Kidney (tissue), 14 donors: Measurements from ENCODE around the gene KRTAP13-4. TPM values are rescaled to one million over a fixed set of nuclear protein-coding genes. Genes with fewer than 3 reads are reported as not detected.

Experiments
- DNase-seq, 5 donors: peaks; one replicate each; pipeline ENCODE4 v3.0.0-alpha.2; 2013 to 2020
- FAIRE-seq: peaks from 2 replicates; lab custom pipeline; 2012; peaks lifted over from hg19 to GRCh38; lab: Jason Lieb, UNC
- H3K27ac ChIP-seq, 2 donors: one replicate each; pipeline ENCODE4 v1.7.0; 2013; ENCODE audit warnings: low read depth in 2 of 2, low read length in 2 of 2, inconsistent platforms in 1 of 2
- H3K27me3 ChIP-seq: one replicate; pipeline ENCODE4 v1.7.1; 2013; ENCODE audit warnings: low read length, inconsistent platforms; ENCODE audit not compliant: control insufficient read depth, insufficient read depth
- H3K36me3 ChIP-seq, 3 donors: one replicate each; pipeline versions ENCODE4 v1.7.0 to v1.7.1; 2013; ENCODE audit warnings: low read length in 3 of 3, control low read depth in 1 of 3, inconsistent platforms in 1 of 3; ENCODE audit not compliant: insufficient read depth in 3 of 3, control insufficient read depth in 2 of 3
- H3K4me1 ChIP-seq, 3 donors: one replicate each; pipeline versions ENCODE4 v1.7.0 to v1.7.1; 2013; ENCODE audit warnings: low read length in 3 of 3, inconsistent platforms in 1 of 3, low read depth in 1 of 3; ENCODE audit not compliant: control insufficient read depth in 2 of 3, insufficient read depth in 2 of 3
- H3K4me3 ChIP-seq, 3 donors: one replicate each; pipeline versions ENCODE4 v1.7.0 to v1.8.1; 2013; ENCODE audit warnings: low read length in 3 of 3, control low read depth in 1 of 3, inconsistent platforms in 1 of 3
- H3K9ac ChIP-seq, 3 donors: one replicate each; pipeline versions ENCODE4 v1.7.0 to v1.7.1; 2013; ENCODE audit warnings: low read length in 3 of 3, control low read depth in 1 of 3, inconsistent platforms in 1 of 3
- H3K9me3 ChIP-seq, 3 donors: one replicate each; pipeline versions ENCODE4 v1.7.0 to v1.7.1; 2013; ENCODE audit warnings: low read length in 3 of 3, control low read depth in 1 of 3, inconsistent platforms in 1 of 3; ENCODE audit not compliant: control insufficient read depth in 2 of 3, insufficient read depth in 1 of 3
- intact Hi-C: fragments of 100-400 bp; cut with DNase I; formaldehyde crosslinking; loops from one replicate; pipeline ENCODE4 v1.11.1; 2022
- polyA plus RNA-seq: library from polyadenylated mRNA; stranded (reverse); fragments of 350-450 nt; fragmentation: Illumina TruSeq; extraction: RNeasy Lipid Tissue Mini Kit (QIAGEN cat#74804); gene quantifications from one replicate; pipeline ENCODE4 v1.2.3, GENCODE V29; 2014; ENCODE audit warnings: low read depth, low replicate concordance; ENCODE audit not compliant: insufficient read depth
- total RNA-seq: library from RNA; stranded (reverse); fragmentation: NEBNext Ultra II Directional; extraction: Animal tissue kit (Norgen Biotek cat#: 25700); gene quantifications from one replicate; pipeline ENCODE4 v1.2.1, GENCODE V29; 2021
- TF ChIP-seq, protein P1 (sequence below): IDR thresholded peaks from 3 replicates; pipeline ENCODE4 v1.5.1; 2012; ENCODE audit warnings: mild to moderate bottlenecking, moderate library complexity, borderline replicate concordance; ENCODE audit not compliant: insufficient read depth; ENCODE audit errors: extremely low read depth
- donor health status: control.
- donor health status: control.
- donor health status: control.
- donor health status: control.
- donor health status: control.
- donor health status: DM: yes; HTN: yes; CAD: no.
- donor health status: Normal renal cell carcinoma (clear cell type).

The KRTAP13-4 gene
- total and polyA plus RNA-seq, 2 donors from 2014 or later = not detected

DNA sequence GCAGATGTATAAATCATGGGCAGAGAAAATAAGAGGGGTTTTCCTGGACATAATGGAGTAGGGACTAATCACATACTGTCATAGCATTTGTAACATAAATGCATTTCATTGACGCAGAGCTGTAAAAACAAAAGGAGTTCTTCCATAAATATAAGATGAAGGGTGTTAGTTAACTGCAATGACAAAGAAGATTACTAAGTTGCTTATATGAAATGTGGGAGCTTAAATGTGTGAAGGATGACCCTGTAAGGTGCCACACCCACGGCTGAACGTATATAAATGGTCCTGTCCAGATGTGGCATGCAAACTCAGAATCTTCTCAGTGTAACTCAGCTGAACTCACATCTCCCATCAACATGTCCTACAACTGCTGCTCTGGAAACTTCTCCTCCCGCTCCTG is 34.3 kb upstream of the KRTAP13-4 start, which contains the start of gene KRTAP13-1:
Gene KRTAP13-1 (plus strand): TSS at position 301 of the 400 bp plus-strand sequence. CDS start 56 bp downstream, at position 357.
- TF ChIP-seq, protein P1, sequence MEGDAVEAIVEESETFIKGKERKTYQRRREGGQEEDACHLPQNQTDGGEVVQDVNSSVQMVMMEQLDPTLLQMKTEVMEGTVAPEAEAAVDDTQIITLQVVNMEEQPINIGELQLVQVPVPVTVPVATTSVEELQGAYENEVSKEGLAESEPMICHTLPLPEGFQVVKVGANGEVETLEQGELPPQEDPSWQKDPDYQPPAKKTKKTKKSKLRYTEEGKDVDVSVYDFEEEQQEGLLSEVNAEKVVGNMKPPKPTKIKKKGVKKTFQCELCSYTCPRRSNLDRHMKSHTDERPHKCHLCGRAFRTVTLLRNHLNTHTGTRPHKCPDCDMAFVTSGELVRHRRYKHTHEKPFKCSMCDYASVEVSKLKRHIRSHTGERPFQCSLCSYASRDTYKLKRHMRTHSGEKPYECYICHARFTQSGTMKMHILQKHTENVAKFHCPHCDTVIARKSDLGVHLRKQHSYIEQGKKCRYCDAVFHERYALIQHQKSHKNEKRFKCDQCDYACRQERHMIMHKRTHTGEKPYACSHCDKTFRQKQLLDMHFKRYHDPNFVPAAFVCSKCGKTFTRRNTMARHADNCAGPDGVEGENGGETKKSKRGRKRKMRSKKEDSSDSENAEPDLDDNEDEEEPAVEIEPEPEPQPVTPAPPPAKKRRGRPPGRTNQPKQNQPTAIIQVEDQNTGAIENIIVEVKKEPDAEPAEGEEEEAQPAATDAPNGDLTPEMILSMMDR = no peak
- H3K36me3 ChIP-seq = no peaks in the 10 kb centered on the region
- no peak within 1 kb of the TSS for H3K9ac ChIP-seq
- no peaks in the 10 kb centered on the region for H3K4me1 ChIP-seq
- no peaks in the 10 kb centered on the region for H3K27me3 ChIP-seq
- no peak for FAIRE-seq
- no peak for DNase-seq
- H3K9me3 ChIP-seq = peaks cover 0 to under 1% (median 0%) of the 10 kb centered on the region in 3 donors
- intact Hi-C loops = no loop called here
- no peak within 1 kb of the TSS for H3K4me3 ChIP-seq
- no peak within 1 kb of the TSS for H3K27ac ChIP-seq

DNA sequence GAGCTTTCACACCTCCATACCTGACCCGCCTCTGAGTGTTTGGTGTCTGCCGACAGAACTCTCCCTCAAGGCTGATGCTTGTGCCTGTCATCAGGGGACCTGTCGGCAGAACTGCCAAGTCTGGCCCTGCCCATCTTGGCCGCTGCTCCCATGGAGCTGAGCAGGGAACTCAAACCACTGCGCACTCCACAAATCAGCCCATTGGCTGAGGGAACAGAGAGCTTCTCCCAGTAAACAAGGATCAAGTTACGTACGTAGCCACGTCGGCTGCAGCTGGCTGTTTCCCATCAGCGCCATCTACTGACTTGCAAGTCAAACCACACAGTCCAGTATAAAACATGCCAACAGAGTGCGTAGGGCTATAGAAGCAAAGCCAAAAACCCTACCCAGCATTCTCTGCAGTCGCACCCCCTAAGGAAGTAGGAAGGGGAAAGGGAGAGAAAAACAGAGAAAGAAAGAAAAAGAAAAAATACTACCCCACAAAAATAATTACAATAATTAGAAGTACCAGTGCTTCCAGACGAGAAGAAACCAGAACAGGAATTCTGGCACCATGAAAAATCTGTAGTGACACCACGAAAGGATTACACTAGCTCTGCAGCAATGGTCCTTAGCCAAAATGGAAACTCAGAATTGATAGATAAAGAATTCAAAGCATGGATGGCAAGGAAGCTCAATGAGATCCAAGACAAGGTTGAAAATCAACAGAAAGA is 21.1 kb upstream of the KRTAP13-4 start:
- Histone ChIP-seq H3K27me3 (no peaks in the 10 kb centered on the region), H3K4me1 (no peaks in the 10 kb centered on the region), H3K9ac (no peak overlapping the region), H3K36me3 (no peaks in the 10 kb centered on the region), H3K27ac (no peak overlapping the region), H3K9me3 (no peaks in the 10 kb centered on the region), H3K4me3 (peak overlapping the region in 1 of 3 donors; percentile 10)
- DNase-seq = peak in 4 of 5 donors; percentile 32 to 64 (median 52)
- TF ChIP-seq, protein P1 = peak; percentile 31
- intact Hi-C loops = no loop called here
- no peak for FAIRE-seq

DNA sequence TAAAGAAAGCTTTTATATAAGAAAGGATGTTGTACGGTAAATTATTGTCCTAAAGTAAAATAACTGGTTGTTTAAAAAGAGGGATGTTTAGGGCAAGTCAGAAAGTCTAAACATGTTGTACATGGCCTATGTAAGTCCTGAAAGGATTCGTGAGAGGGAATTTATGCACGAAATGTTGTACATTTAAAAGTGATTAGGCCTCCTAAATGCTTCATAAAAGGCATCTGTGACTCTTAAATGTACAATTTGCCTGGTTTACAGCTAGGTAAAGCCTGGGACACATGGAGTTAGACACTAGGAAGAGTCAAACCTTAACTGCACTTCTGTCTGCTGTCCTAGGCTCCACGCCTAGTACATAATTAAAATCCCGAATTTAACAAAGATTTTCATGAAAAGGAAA is 14.0 kb upstream of the KRTAP13-4 start:
- TF ChIP-seq, protein P1 = no peak
- Histone ChIP-seq H3K27ac (no peak overlapping the region), H3K4me1 (no peaks in the 10 kb centered on the region), H3K36me3 (no peaks in the 10 kb centered on the region), H3K27me3 (no peaks in the 10 kb centered on the region), H3K9ac (no peak overlapping the region), H3K9me3 (no peaks in the 10 kb centered on the region), H3K4me3 (no peak overlapping the region)
- FAIRE-seq (no peak), DNase-seq (no peak)
- intact Hi-C loops = no loop called here
